ENCODE data around the gene POLN.

POLN gene

DNA sequence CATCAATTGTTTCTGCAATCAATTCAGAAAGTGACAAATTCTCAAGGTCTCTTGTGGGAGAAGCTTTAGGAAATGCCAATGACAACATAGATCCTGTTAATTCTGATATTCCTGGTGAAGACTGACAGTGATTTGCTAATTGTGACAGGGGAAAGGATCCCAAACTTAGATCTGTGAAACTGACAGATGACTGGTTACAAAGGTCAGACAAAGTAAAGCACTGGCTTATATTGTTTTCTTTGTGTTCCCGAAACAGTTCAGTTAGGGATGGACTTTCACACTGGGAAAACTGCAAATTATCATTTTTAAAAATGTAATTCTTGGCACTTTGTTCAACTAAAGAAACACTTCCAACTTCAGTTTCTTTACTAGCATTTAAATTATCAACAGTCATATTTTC lies 152.7 kb downstream of the POLN start:
- DNase-seq (ENCODE audit: low read depth in 4 of 4, low spot score in 1 of 4): no peak

GRCh38 chr4:2087170-2087569 lies 154.8 kb downstream of the POLN start:
- no peak for DNase-seq (ENCODE audit: low read depth in 4 of 4, low spot score in 1 of 4)

GRCh38 chr4:2085496-2085901 lies 156.4 kb downstream of the POLN start:
- DNase-seq (ENCODE audit: low read depth in 4 of 4, low spot score in 1 of 4): no peak

DNA sequence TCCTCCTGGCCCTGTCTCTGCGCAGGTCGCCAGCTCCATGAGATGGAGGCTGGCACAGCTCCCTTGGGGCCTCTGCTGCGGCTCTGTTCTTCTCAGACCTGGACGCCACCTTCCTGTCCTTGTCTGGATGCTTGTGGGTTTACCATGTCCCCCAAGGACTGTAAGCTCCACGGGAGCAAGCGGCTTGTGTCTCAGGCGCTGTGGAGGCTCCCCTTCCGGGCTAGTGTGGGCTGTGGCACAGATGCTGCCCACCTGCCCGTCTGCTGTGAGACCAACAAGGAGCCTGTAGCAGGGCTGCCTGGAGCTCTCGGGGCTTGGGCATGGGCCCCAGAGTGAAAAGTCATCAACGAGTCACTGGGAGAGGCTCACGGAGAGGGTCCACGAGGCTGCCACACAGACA lies 157.6 kb downstream of the POLN start:
- DNase-seq (ENCODE audit: low read depth in 4 of 4, low spot score in 1 of 4): no peak

DNA sequence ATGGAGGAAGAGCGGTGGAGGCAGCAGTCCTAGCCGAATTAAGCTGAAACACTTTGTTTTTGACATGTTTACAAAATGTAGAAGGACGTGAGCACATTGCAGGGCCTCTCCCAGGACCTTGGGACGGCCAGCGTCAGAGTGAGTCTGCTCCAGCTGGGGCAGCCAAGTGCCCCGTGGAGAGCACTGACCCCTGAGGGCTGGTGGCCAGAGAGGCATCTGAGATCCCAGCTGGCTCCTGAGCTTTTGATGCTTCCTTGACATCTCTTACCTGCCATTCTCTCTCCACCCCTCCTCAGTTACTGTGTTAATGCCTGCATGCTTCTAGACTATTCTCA lies 158.1 kb downstream of the POLN start:
- no peak for DNase-seq (ENCODE audit: low read depth in 4 of 4, low spot score in 1 of 4)

GRCh38 chr4:2083116-2083825 lies 158.7 kb downstream of the POLN start:
- no peak for DNase-seq (ENCODE audit: low read depth in 4 of 4, low spot score in 1 of 4)

- DNase-seq (ENCODE audit: low read depth in 4 of 4, low spot score in 1 of 4): no peak
Measured at GRCh38 chr4:2082627-2083026, 159.3 kb downstream of the POLN start.

- no peak for DNase-seq (ENCODE audit: low read depth in 4 of 4, low spot score in 1 of 4)
Measured at GRCh38 chr4:2082118-2082517, 159.8 kb downstream of the POLN start.

DNA sequence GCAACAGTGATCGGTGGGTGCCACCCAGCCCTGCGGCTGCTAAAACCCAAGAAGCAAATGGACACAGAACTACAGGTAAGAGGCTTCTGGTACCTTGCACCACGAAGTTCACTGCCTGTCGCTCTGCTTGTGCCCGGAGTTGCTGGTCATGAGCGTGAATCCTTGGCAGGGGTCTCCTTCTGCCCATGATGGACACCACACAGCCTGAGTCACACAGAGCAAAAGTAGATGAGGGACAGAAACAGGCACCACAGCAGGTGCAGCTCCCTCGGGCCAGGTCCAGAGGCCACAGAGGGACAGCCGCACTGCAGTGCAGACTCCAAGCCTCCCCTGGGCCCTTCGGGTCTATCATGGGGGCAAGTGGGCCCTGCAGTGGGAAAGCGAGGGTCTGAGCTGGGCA lies 160.4 kb downstream of the POLN start:
- DNase-seq (ENCODE audit: low read depth in 4 of 4, low spot score in 1 of 4): no peak

DNA sequence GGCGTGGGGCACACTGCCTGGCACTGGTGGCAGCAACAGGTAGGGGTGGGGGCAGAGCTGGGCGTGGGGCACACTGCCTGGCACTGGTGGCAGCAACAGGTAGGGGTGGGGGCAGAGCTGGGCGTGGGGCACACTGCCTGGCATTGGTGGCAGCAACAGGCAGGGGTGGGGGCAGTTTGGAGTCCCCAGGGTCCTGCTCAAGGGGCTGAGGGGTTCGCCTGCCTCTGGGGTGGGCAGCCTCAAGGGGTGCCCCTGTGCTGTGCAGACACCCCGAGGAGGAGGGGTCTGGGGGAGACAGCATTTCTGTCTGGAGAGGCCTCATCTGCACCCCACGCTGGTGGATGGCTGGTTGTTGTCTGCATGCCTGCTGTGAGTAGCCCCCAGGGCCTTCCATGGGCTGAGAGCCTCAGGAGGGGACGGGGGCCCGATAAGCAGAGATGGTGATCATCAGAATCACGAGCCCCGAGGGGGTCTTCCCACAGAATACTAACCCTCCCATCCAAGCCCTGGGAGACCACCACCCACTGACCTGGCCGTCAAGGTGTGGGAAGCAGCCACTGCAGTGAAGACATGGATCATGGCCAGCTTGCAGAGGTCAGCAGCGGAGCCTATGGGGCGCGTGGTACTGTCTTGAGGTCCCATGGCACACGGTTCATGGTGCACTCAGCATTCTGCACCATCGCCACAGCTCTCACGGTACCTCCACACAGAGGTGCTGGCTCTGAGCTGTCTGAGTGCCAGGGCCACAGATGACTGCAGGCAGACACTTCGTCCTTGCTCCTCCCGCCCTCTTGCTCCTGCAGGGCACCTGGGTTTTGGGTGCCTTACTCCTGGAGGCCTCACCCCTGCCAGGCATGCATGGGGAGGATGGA lies 161.3 kb downstream of the POLN start:
- DNase-seq (ENCODE audit: low read depth in 4 of 4, low spot score in 1 of 4): no peak

DNA sequence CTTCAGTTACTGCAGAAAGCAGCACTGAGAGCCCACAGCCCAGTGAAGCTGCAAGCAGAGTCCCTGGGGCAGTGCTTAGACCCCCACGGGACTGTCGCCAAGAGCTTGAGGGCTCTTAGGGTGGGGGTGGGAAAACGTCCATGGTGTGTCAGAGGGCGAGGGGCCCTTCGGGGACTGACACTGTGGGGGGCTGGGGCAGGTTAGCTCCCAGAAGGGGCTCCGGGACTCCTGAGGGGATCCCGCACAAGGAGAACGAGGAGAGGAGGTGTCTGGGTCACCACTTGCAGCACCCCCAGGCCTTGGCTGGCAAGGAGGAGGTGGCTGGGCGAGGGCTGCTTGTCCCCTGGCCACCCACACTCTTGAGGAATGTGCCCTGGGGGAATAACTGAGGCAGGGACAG lies 162.0 kb downstream of the POLN start:
- no peak for DNase-seq (ENCODE audit: low read depth in 4 of 4, low spot score in 1 of 4)

- DNase-seq (ENCODE audit: low read depth in 4 of 4, low spot score in 1 of 4): no peak
Measured at GRCh38 chr4:2079006-2079405, 162.9 kb downstream of the POLN start.

- DNase-seq (ENCODE audit: low read depth in 4 of 4, low spot score in 1 of 4): no peak
Measured at GRCh38 chr4:2078584-2078983, 163.3 kb downstream of the POLN start.

- DNase-seq (ENCODE audit: low read depth in 4 of 4, low spot score in 1 of 4): no peak
Measured at GRCh38 chr4:2077537-2078460, 164.1 kb downstream of the POLN start.

DNA sequence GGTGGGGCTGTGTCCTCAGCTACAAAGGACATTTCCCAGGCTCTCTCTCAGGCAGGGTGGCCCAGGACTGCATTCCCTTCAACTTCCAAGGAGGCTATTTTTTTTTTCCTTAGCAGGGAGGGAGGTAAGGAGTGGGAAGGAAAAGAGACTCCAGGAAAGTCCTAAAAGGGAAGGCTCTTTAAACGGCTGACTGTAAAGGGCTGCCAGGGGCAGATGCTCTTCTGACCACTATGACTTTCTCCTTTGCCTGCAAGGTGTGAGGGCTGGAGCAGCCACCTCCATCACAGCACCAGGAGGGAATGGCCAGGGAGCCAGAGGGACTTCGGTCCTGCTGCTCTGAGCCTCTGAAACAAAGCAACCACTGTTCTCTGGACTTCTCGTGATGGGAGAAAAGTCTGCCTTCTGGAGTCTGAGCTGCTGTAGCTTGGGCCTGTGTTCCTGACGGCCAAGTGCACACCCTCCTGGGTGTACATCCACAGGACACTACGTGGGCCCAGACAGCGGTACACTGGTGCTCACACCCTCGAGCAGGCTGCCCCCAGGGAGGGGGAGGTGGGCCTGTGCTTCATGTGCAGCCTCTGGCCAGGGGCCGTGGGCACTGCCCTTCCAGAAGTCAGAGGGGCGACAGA lies 164.9 kb downstream of the POLN start:
- no peak for DNase-seq (ENCODE audit: low read depth in 4 of 4, low spot score in 1 of 4)

DNA sequence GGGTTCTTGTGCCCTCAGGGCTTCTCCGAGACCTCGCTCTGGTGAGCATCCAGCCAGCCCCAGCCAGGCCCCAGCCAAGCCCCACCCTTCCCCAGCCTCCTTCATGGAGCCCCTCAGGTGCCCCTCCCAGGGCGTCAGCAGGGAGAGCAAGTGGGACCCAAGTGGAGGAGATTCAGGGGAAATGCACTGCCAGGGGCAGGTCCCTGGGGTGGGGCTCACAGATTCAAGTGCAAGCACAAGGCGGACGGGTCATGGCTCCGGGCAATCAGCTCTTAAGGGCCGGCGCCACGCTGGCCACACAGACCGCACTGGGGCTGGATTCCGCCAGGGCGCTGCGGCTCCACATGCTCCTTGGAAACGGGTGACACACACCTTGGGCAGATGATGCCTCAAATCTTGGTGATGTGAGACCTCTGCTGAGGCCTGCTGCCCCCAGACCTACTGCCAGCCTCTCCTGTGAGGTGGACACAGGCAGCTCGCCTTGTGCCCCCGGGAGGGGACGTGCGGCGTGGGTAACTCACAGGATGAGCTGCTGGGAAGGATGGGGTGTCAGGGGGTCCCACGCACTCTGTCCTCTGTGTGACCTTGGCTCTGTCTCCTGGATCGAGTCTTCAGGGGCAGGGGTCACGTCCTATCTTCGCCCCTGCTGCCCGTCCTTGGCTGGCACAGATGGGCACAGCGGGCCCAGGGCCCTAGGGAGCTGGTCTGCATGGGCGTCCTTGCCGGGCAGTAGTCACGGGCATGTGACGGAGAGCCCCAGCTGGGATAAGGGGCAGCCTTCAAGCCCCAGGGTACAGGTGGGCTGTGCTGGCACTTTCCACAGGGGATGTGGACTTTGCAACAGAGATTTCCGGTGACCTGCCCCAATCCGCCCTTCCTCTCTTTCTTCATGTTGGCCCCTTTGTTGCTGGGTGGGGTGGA lies 165.7 kb downstream of the POLN start:
- no peak for DNase-seq (ENCODE audit: low read depth in 4 of 4, low spot score in 1 of 4)

DNA sequence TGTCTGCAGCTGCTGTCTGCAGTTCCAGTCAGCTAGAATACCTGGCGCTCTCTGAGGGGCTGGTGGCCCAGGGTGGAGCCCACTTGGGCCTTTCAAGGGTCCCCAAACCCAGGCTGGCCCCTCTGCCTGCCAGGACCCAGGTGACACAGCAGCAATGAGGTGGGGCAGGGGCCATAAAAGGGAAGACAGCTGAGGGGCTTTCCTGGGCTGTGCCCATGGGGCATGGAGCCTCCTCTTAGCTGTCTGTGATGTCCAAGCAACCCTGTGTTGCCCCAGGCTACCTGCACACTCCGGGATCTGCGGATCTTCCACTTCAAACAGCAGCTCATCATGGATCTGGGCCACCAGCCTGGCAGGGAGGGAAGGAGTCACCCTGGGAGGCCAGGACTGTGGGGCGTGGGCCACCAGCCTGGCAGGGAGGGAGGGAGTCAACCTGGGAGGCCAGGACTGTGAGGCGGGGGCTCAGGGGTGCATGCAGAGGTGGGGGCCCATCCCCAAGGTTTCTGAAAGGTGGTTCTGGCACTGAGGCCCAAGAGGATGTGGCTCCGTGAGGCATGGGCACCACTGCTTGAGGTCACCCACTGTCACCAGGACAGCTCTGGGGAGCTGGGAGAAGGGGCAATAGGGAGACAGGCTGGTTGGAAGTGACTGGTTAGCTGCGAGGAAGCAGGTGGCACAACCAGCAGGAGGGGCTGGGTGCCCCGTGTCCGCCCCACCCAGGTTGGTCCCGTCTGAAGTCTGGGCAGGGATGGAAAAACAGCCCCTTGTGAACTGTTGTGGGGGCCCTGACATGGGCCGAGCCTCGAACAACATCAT lies 166.5 kb downstream of the POLN start:
- DNase-seq (ENCODE audit: low read depth in 4 of 4, low spot score in 1 of 4): no peak

GRCh38 chr4:2074588-2074987 lies 167.3 kb downstream of the POLN start:
- DNase-seq (ENCODE audit: low read depth in 4 of 4, low spot score in 1 of 4): no peak

GRCh38 chr4:2073808-2074481 lies 168.0 kb downstream of the POLN start:
- no peak for DNase-seq (ENCODE audit: low read depth in 4 of 4, low spot score in 1 of 4)

All from stimulated activated CD4-positive, alpha-beta T cell treated with anti-CD3 and anti-CD28 coated beads, Interleukin-1b, Interleukin-23, amount 100 ng/mL, for 24 hours (primary cell).